ENCODE measurements around the gene CLSTN2. TPM values are rescaled to one million over a fixed set of nuclear protein-coding genes. Genes with fewer than 3 reads are reported as not detected.

The CLSTN2 gene
- total and polyA plus RNA-seq, 5 donors from 2014 or later = not detected

GRCh38 chr3:140152851-140153639 is 218.1 kb downstream of the CLSTN2 start:
- H3K27me3 Mint-ChIP-seq = peaks cover 5% of the 10 kb centered on the region
- no peak for DNase-seq
- no peaks in the 10 kb centered on the region for H3K9me3 ChIP-seq (ENCODE audit: control insufficient read depth in 2 of 2, low read length in 2 of 2)
- H3K36me3 ChIP-seq (ENCODE audit: control insufficient read depth, insufficient read depth, low read length) = no peaks in the 10 kb centered on the region
- H3K9me3 Mint-ChIP-seq = peaks cover 0 to 1% (median 0%) of the 10 kb centered on the region in 7 donors
- H3K36me3 Mint-ChIP-seq = no peaks in the 10 kb centered on the region
- H3K27me3 ChIP-seq (ENCODE audit: control insufficient read depth, insufficient read depth, low read length) = no peaks in the 10 kb centered on the region
- no peaks in the 10 kb centered on the region for H3K4me1 ChIP-seq (ENCODE audit: control insufficient read depth, insufficient read depth, low read length, poor library complexity, severe bottlenecking)
- no peak for ATAC-seq (ENCODE audit: low read depth in 2 of 2)
- H3K4me1 Mint-ChIP-seq = no peaks in the 10 kb centered on the region
- H3K4me3 Mint-ChIP-seq = no peak overlapping the region
- H3K27ac Mint-ChIP-seq = no peak overlapping the region
- H3K27ac ChIP-seq (ENCODE audit: insufficient read depth, low read length, poor library complexity, severe bottlenecking) = no peak overlapping the region
- no peak overlapping the region for H3K4me3 ChIP-seq (ENCODE audit: low read depth, low read length)

DNA sequence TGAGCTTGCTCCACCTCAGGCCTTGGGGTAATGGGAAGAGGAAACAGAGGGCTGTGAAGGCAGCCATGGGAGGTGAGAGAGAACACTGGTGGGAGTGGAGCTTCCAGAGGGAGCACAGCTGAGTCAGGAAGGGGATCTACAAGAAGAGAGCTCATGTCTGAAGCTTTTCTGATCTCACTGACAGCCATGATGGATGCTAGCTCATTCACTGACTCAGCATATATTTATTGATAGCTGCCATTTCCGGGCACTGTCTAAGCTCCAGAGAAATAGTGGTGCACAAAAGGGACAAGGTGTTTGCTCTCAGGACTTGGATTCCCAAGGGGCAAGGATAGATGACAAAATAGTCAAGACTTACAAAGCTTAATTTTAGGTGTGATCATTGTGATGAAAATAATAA is 218.8 kb downstream of the CLSTN2 start:
- Histone ChIP-seq H3K4me1 (ENCODE audit: control insufficient read depth, insufficient read depth, low read length, poor library complexity, severe bottlenecking) (no peaks in the 10 kb centered on the region), H3K9me3 (ENCODE audit: control insufficient read depth in 2 of 2, low read length in 2 of 2) (no peaks in the 10 kb centered on the region), H3K27me3 (ENCODE audit: control insufficient read depth, insufficient read depth, low read length) (no peaks in the 10 kb centered on the region), H3K4me3 (ENCODE audit: low read depth, low read length) (no peak overlapping the region), H3K36me3 (ENCODE audit: control insufficient read depth, insufficient read depth, low read length) (no peaks in the 10 kb centered on the region), H3K27ac (ENCODE audit: insufficient read depth, low read length, poor library complexity, severe bottlenecking) (no peak overlapping the region)
- Mint-ChIP-seq H3K36me3 (no peaks in the 10 kb centered on the region), H3K4me3 (no peak overlapping the region), H3K27me3 (peaks cover 5% of the 10 kb centered on the region), H3K27ac (no peak overlapping the region), H3K9me3 (peaks cover 0 to 1% (median 0%) of the 10 kb centered on the region in 7 donors), H3K4me1 (no peaks in the 10 kb centered on the region)
- DNase-seq (no peak), ATAC-seq (ENCODE audit: low read depth in 2 of 2) (no peak)

DNA sequence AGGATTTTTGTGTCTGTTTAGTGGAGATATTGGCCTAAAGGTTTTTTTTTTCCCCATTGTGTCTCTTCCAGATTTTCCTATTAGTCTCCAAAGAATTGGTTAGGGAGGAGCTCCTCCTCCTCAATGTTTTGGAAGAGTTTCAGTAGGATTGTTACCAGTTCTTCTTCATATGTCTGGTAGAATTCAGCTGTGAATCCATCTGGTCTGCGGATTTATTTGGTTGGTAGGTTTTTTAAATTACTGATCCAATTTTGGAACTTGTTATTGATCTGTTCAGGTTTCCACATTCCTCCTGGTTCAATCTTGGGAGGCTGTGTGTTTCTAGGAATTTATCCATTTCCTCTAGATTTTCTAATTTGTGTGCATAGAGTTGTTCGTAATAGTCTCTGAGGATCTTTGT is 222.2 kb downstream of the CLSTN2 start:
- Mint-ChIP-seq H3K27ac (no peak overlapping the region), H3K4me1 (no peaks in the 10 kb centered on the region), H3K27me3 (peaks cover 8% of the 10 kb centered on the region), H3K9me3 (peaks cover 0 to 1% (median 0%) of the 10 kb centered on the region in 7 donors), H3K36me3 (no peaks in the 10 kb centered on the region), H3K4me3 (no peak overlapping the region)
- H3K4me3 ChIP-seq (ENCODE audit: low read depth, low read length) = no peak overlapping the region
- ATAC-seq (ENCODE audit: low read depth in 2 of 2) (no peak), DNase-seq (no peak)
- no peaks in the 10 kb centered on the region for H3K4me1 ChIP-seq (ENCODE audit: control insufficient read depth, insufficient read depth, low read length, poor library complexity, severe bottlenecking)
- H3K27ac ChIP-seq (ENCODE audit: insufficient read depth, low read length, poor library complexity, severe bottlenecking) = no peak overlapping the region
- H3K36me3 ChIP-seq (ENCODE audit: control insufficient read depth, insufficient read depth, low read length) = no peaks in the 10 kb centered on the region
- H3K27me3 ChIP-seq (ENCODE audit: control insufficient read depth, insufficient read depth, low read length) = no peaks in the 10 kb centered on the region
- H3K9me3 ChIP-seq (ENCODE audit: control insufficient read depth in 2 of 2, low read length in 2 of 2) = no peaks in the 10 kb centered on the region

GRCh38 chr3:140159646-140160045 is 224.7 kb downstream of the CLSTN2 start:
- H3K4me3 Mint-ChIP-seq = no peak overlapping the region
- no peaks in the 10 kb centered on the region for H3K9me3 ChIP-seq (ENCODE audit: control insufficient read depth in 2 of 2, low read length in 2 of 2)
- H3K27ac Mint-ChIP-seq = no peak overlapping the region
- no peak for DNase-seq
- no peak overlapping the region for H3K27ac ChIP-seq (ENCODE audit: insufficient read depth, low read length, poor library complexity, severe bottlenecking)
- no peaks in the 10 kb centered on the region for H3K36me3 Mint-ChIP-seq
- peaks cover 0 to 3% (median 0%) of the 10 kb centered on the region in 7 donors for H3K9me3 Mint-ChIP-seq
- H3K4me3 ChIP-seq (ENCODE audit: low read depth, low read length) = no peak overlapping the region
- no peaks in the 10 kb centered on the region for H3K4me1 Mint-ChIP-seq
- no peaks in the 10 kb centered on the region for H3K27me3 ChIP-seq (ENCODE audit: control insufficient read depth, insufficient read depth, low read length)
- peaks cover 8% of the 10 kb centered on the region for H3K27me3 Mint-ChIP-seq
- H3K36me3 ChIP-seq (ENCODE audit: control insufficient read depth, insufficient read depth, low read length) = no peaks in the 10 kb centered on the region
- ATAC-seq (ENCODE audit: low read depth in 2 of 2) = no peak
- H3K4me1 ChIP-seq (ENCODE audit: control insufficient read depth, insufficient read depth, low read length, poor library complexity, severe bottlenecking) = no peaks in the 10 kb centered on the region

DNA sequence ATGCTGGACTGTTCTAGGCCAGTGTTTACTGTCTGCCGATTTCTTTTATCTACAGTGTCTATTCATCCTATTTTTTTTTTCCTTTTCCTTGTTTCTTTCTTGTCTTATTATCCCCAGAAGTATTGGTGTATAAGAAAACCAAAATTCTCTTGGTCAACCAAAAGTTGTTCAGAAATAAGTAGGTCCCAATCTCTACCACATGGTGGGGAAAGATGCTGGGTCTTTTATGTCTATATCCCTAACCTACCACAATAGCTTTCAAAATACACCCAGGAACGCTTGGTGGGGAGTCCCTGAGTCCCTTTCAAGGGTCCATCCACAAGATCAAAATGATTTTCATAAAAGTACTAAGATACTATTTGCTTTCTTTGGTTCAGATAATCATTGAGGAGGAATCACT is 225.6 kb downstream of the CLSTN2 start:
- no peak overlapping the region for H3K4me3 Mint-ChIP-seq
- H3K4me1 Mint-ChIP-seq = no peaks in the 10 kb centered on the region
- no peak overlapping the region for H3K4me3 ChIP-seq (ENCODE audit: low read depth, low read length)
- H3K36me3 Mint-ChIP-seq = no peaks in the 10 kb centered on the region
- H3K27ac ChIP-seq (ENCODE audit: insufficient read depth, low read length, poor library complexity, severe bottlenecking) = no peak overlapping the region
- no peaks in the 10 kb centered on the region for H3K36me3 ChIP-seq (ENCODE audit: control insufficient read depth, insufficient read depth, low read length)
- H3K4me1 ChIP-seq (ENCODE audit: control insufficient read depth, insufficient read depth, low read length, poor library complexity, severe bottlenecking) = no peaks in the 10 kb centered on the region
- ATAC-seq (ENCODE audit: low read depth in 2 of 2) (no peak), DNase-seq (no peak)
- no peaks in the 10 kb centered on the region for H3K9me3 ChIP-seq (ENCODE audit: control insufficient read depth in 2 of 2, low read length in 2 of 2)
- peaks cover 8% of the 10 kb centered on the region for H3K27me3 Mint-ChIP-seq
- H3K9me3 Mint-ChIP-seq = peaks cover 0 to 3% (median 0%) of the 10 kb centered on the region in 7 donors
- H3K27ac Mint-ChIP-seq = no peak overlapping the region
- no peaks in the 10 kb centered on the region for H3K27me3 ChIP-seq (ENCODE audit: control insufficient read depth, insufficient read depth, low read length)

DNA sequence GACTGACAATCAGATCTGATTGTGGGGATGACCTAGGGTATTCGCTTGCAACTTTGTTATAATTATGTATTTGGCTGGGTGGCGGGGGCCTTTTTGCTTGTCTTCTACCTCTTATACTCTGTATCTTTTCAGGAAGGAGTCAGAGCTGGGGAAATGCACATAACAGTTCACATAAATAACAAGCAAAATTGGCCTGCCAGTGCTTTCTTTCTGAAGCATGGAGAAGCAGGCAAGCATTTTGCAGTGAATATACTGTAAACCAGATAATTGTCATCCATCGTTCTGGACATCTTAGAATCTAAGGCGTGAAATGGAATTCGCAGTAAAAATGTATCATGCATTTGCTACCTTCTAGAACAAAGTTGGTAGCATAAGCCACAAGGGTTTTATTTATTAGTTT is 227.6 kb downstream of the CLSTN2 start:
- Histone ChIP-seq H3K9me3 (ENCODE audit: control insufficient read depth in 2 of 2, low read length in 2 of 2) (no peaks in the 10 kb centered on the region), H3K36me3 (ENCODE audit: control insufficient read depth, insufficient read depth, low read length) (no peaks in the 10 kb centered on the region), H3K4me1 (ENCODE audit: control insufficient read depth, insufficient read depth, low read length, poor library complexity, severe bottlenecking) (no peaks in the 10 kb centered on the region), H3K4me3 (ENCODE audit: low read depth, low read length) (no peak overlapping the region), H3K27ac (ENCODE audit: insufficient read depth, low read length, poor library complexity, severe bottlenecking) (no peak overlapping the region), H3K27me3 (ENCODE audit: control insufficient read depth, insufficient read depth, low read length) (no peaks in the 10 kb centered on the region)
- no peak for DNase-seq
- Mint-ChIP-seq H3K27me3 (peaks cover 8% of the 10 kb centered on the region), H3K9me3 (peaks cover 0 to 3% (median 0%) of the 10 kb centered on the region in 7 donors), H3K27ac (no peak overlapping the region), H3K36me3 (no peaks in the 10 kb centered on the region), H3K4me1 (no peaks in the 10 kb centered on the region), H3K4me3 (no peak overlapping the region)
- no peak for ATAC-seq (ENCODE audit: low read depth in 2 of 2)

DNA sequence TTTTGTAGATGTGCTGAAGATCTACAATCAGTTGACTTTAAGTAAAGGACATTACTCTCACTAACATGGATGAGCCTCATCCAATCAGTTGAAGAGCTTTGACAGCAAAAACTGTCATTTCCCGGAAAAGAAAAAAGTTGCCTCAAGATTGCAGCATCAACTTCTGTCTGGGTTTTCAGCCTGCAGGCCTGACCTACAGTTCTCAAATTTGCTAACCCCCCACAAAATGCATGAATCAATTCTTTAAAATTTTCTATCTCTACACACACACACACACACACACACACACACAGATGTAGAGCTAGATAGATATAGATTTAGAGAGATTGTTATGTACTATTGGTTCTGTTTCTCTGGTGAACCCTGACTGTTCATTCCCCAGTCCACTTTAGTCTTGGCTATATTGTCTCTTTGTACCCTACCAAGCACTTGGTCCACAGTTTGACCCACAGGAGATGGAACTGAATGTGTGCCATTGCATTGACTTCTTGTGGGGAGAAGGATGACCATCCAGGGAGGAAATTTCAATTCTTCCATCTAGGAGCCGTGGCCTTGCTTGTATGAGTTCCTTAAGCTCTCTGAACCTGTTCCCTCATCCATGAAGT is 228.3 kb downstream of the CLSTN2 start:
- H3K9me3 ChIP-seq (ENCODE audit: control insufficient read depth in 2 of 2, low read length in 2 of 2) = no peaks in the 10 kb centered on the region

DNA sequence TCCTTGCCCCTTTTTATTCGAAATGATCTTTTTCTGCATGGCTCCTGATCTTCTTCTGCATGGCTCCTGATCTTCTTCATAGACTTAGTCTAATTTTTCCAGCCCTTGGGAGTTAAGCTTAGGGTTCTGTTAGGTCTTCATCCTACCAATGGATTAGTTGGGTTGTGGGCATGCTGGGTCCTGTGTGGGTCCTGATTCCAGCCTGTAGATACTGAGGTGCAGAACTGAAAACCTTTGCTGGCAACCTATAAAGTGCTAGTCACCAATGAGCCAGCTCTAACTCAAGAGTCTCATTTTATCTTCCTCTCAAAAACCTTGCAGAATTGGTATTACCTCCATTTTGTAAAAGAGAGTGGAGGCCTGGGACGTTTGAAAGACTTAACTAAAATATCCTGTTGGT is 229.2 kb downstream of the CLSTN2 start:
- no peak for DNase-seq
- Histone ChIP-seq H3K4me3 (ENCODE audit: low read depth, low read length) (no peak overlapping the region), H3K4me1 (ENCODE audit: control insufficient read depth, insufficient read depth, low read length, poor library complexity, severe bottlenecking) (no peaks in the 10 kb centered on the region), H3K27ac (ENCODE audit: insufficient read depth, low read length, poor library complexity, severe bottlenecking) (no peak overlapping the region), H3K27me3 (ENCODE audit: control insufficient read depth, insufficient read depth, low read length) (no peaks in the 10 kb centered on the region), H3K9me3 (ENCODE audit: control insufficient read depth in 2 of 2, low read length in 2 of 2) (no peaks in the 10 kb centered on the region), H3K36me3 (ENCODE audit: control insufficient read depth, insufficient read depth, low read length) (no peaks in the 10 kb centered on the region)
- Mint-ChIP-seq H3K27ac (no peak overlapping the region), H3K4me1 (no peaks in the 10 kb centered on the region), H3K27me3 (peaks cover 8% of the 10 kb centered on the region), H3K9me3 (peaks cover 0 to 3% (median 0%) of the 10 kb centered on the region in 7 donors), H3K4me3 (no peak overlapping the region), H3K36me3 (no peaks in the 10 kb centered on the region)
- ATAC-seq (ENCODE audit: low read depth in 2 of 2) = no peak

More for the DNA sequence above, 228.3 kb downstream of the CLSTN2 start:
- DNase-seq = no peak
- H3K36me3 Mint-ChIP-seq = no peaks in the 10 kb centered on the region
- H3K27ac Mint-ChIP-seq = no peak overlapping the region
- peaks cover 0 to 3% (median 0%) of the 10 kb centered on the region in 7 donors for H3K9me3 Mint-ChIP-seq
- Histone ChIP-seq H3K27me3 (ENCODE audit: control insufficient read depth, insufficient read depth, low read length) (no peaks in the 10 kb centered on the region), H3K4me1 (ENCODE audit: control insufficient read depth, insufficient read depth, low read length, poor library complexity, severe bottlenecking) (no peaks in the 10 kb centered on the region), H3K4me3 (ENCODE audit: low read depth, low read length) (no peak overlapping the region), H3K36me3 (ENCODE audit: control insufficient read depth, insufficient read depth, low read length) (no peaks in the 10 kb centered on the region), H3K27ac (ENCODE audit: insufficient read depth, low read length, poor library complexity, severe bottlenecking) (no peak overlapping the region)
- no peak for ATAC-seq (ENCODE audit: low read depth in 2 of 2)
- H3K4me1 Mint-ChIP-seq = no peaks in the 10 kb centered on the region
- no peak overlapping the region for H3K4me3 Mint-ChIP-seq
- peaks cover 8% of the 10 kb centered on the region for H3K27me3 Mint-ChIP-seq

Data from CD4-positive, CD25-positive, alpha-beta regulatory T cell (primary cell).